BE2C (cell line): Measurements from ENCODE around the gene TMEM214. TPM values are rescaled to one million over a fixed set of nuclear protein-coding genes. Genes with fewer than 3 reads are reported as not detected.

Source experiments
- DNase-seq: peaks from one replicate; pipeline ENCODE4 v3.0.0-alpha.2; 2020
- H3K27me3 ChIP-seq: fragments of 250-450 bp; sonication (Bioruptor Pico); 2 replicates; pipeline ENCODE4 v1.5.1; 2020; ENCODE audit warnings: mild to moderate bottlenecking
- H3K36me3 ChIP-seq: fragments of 250-450 bp; sonication (Bioruptor Pico); 2 replicates; pipeline ENCODE4 v1.5.1; 2020; ENCODE audit warnings: mild to moderate bottlenecking
- H3K4me1 ChIP-seq: fragments of 250-450 bp; sonication (Bioruptor Pico); 2 replicates; pipeline ENCODE4 v1.5.1; 2020
- H3K4me3 ChIP-seq: 2 replicates; pipeline ENCODE4 v1.5.1; 2011; ENCODE audit warnings: low read depth, low read length
- H3K9me3 ChIP-seq: fragments of 250-450 bp; sonication (Bioruptor Pico); 2 replicates; pipeline ENCODE4 v1.5.1; 2020
- CTCF ChIP-seq: IDR thresholded peaks from 2 replicates; pipeline ENCODE4 v1.5.1; 2012; ENCODE audit warnings: mild to moderate bottlenecking, low read depth, low read length
- polyA plus RNA-seq: library from polyadenylated mRNA; unstranded; fragments of >200 nt; gene quantifications from one replicate; pipeline ENCODE4 v1.2.1, GENCODE V29; 2012; ENCODE audit warnings: low read depth, missing spikeins; ENCODE audit not compliant: insufficient read length, insufficient read depth

Gene TMEM214
- polyA plus RNA-seq: 78.9 TPM

GRCh38 chr2:27032495-27033252 is at the start of gene TMEM214:
TMEM214 (plus strand) TSS chr2:27032965; CDS start chr2:27033016, 51 bp downstream.
- TF ChIP-seq CTCF: no peak
- Histone ChIP-seq H3K36me3 (peaks cover 29% of the 10 kb centered on the region), H3K27me3 (no peaks in the 10 kb centered on the region), H3K4me3 (peak within 1 kb of the TSS; percentile 87), H3K9me3 (no peaks in the 10 kb centered on the region), H3K4me1 (no peaks in the 10 kb centered on the region)
- peak; percentile 95 for DNase-seq

- Histone ChIP-seq H3K27me3 (no peaks in the 10 kb centered on the region), H3K36me3 (no peaks in the 10 kb centered on the region), H3K4me3 (no peak overlapping the region), H3K4me1 (peaks cover 14% of the 10 kb centered on the region), H3K9me3 (no peaks in the 10 kb centered on the region)
- no peak for DNase-seq
- no peak for TF ChIP-seq CTCF
Measured at GRCh38 chr2:26983746-26984145, 49.0 kb upstream of the TMEM214 start.

- Histone ChIP-seq H3K4me3 (no peak overlapping the region), H3K36me3 (no peaks in the 10 kb centered on the region), H3K9me3 (no peaks in the 10 kb centered on the region), H3K27me3 (no peaks in the 10 kb centered on the region), H3K4me1 (peaks cover 11% of the 10 kb centered on the region)
- no peak for TF ChIP-seq CTCF
- no peak for DNase-seq
Measured at GRCh38 chr2:26985807-26986206, 47.0 kb upstream of the TMEM214 start.

GRCh38 chr2:26986576-26986975 is 46.2 kb upstream of the TMEM214 start:
- Histone ChIP-seq H3K4me3 (no peak overlapping the region), H3K9me3 (no peaks in the 10 kb centered on the region), H3K27me3 (no peaks in the 10 kb centered on the region), H3K36me3 (no peaks in the 10 kb centered on the region), H3K4me1 (peaks cover 11% of the 10 kb centered on the region)
- no peak for DNase-seq
- no peak for TF ChIP-seq CTCF

GRCh38 chr2:26988058-26988860 is 44.5 kb upstream of the TMEM214 start:
- H3K27me3 ChIP-seq: no peaks in the 10 kb centered on the region
- no peak overlapping the region for H3K4me3 ChIP-seq
- no peaks in the 10 kb centered on the region for H3K4me1 ChIP-seq
- no peak for DNase-seq
- no peak for TF ChIP-seq CTCF
- H3K9me3 ChIP-seq: no peaks in the 10 kb centered on the region
- no peaks in the 10 kb centered on the region for H3K36me3 ChIP-seq

GRCh38 chr2:26989156-26989555 is 43.6 kb upstream of the TMEM214 start:
- no peak for TF ChIP-seq CTCF
- H3K4me3 ChIP-seq: no peak overlapping the region
- no peaks in the 10 kb centered on the region for H3K4me1 ChIP-seq
- H3K36me3 ChIP-seq: no peaks in the 10 kb centered on the region
- no peaks in the 10 kb centered on the region for H3K27me3 ChIP-seq
- DNase-seq: no peak
- no peaks in the 10 kb centered on the region for H3K9me3 ChIP-seq
